ENCODE measurements around the gene LDLRAD3.

The LDLRAD3 gene

DNA sequence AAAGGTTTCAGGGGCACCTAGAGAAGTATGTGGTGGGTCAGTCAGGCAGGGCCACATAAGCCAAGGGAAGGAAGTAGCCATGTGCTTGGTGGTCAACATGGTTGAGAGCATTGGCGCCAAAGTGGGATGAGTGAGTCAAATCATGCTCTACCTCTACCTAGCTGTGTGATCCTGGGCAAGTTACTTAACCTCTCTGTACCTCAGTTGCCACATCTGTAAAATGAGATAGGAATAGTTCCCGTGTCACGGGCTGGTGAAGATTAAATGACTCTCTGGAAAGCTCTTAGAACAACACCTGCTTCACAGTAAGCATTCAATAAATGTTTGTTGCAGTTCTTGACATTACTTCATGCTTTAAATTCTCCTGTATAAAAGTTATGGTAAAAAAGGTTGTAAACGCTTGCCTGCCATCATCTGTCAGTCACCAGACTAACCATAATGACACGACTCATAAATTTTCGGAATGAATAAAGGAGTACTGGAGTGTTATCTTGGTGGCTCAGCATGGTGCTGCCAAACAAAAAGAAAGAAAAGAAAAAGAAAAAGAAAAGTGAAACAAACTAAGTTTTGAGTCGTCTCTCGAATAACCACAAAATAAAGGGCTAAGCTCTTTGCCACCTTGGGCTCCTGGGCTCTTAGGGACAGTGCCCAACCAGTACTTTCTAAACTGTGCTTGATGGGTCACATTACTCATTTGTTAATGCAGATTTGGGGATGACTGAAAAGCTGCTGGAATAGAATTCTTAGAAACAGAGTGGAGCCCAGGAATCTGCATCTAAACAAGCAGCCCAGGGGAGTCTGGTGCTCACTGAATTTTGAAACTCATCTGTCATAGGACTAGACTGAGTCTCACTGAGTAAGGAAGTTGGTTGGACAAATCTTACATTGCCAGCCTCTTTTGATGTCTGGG, 107.6 kb downstream of the LDLRAD3 start:
- DNase-seq = no peak

DNA sequence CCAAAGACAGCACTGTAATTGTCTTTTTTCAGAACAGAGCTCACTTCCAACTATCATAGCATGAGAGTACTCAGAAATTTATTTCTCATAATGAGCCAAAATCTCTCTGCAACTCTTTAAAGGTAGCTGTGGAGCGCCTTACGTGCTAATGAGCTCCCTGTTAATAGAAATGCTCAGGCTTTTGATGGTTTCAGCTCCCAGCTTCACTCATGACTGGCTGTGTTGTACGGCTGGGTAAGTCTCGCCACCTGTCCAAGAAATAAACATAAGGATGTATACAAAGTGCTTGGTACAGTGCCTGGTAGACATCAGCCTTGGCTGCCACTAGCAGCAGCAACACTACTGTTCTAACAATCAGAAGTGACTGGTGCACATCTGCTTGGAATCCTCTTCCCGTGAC, 109.4 kb downstream of the LDLRAD3 start:
- DNase-seq = no peak

DNA sequence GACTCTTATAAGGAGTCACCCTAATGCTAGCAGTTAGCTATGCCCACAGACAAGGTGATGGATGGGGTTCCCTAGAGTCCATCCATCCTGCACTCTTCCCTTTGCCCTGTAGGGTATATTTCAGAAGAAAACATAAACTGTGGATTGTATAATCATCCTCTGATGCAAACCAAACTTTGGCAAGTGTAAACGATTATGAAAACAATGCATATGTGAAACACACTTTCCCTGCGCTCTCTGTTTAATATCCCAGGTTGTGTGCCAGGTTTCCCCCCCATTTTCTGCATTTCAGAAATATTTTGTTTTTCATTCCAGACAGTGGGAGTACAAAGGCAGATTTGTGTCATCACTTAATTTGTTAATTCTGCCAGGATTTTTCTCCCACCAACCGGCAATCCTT, 110.0 kb downstream of the LDLRAD3 start:
- no peak for DNase-seq

DNA sequence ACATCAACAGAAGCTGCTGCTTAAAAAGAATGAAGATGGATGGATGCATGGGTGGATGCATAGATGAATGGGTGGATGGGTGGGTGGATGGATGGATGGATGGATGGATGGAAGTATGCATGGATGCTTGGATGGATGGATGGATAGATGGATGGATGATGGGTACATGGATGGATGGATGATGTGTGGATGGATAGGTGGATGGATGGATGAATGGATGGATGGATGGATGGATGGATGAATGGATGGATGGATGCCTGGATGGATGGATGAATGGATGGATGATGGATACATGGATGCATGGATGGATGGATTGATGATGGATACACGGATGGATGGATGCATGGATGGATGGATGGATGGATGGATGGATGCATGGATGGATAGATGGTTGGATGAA, 110.8 kb downstream of the LDLRAD3 start:
- no peak for DNase-seq

DNA sequence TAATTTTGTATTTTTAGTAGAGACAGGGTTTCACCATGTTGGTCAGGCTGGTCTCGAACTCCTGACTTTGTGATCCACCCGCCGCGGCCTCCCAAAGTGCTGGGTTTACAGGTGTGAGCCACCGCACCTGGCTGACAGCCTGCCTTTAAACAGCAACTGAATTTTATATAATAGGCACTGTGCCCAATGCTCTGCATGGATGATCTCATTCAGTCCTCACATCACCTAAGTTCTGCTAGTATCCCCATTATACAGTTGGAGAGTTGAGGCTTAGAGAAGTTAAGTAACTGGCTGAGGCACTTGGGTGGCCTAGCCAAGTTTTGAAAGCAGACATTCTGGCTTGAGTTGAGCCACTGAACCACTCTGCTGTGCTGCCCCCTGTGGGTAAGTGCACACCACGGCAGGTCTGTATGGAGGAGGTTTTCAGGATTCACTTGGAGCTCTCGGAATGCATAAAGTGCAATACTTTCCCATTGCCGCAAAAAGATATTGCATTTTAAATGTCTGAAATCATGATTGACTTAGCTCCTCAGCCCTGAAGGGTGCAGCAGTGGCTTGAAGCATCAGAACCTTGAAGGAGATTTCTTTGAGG, 112.4 kb downstream of the LDLRAD3 start:
- no peak for DNase-seq

DNA sequence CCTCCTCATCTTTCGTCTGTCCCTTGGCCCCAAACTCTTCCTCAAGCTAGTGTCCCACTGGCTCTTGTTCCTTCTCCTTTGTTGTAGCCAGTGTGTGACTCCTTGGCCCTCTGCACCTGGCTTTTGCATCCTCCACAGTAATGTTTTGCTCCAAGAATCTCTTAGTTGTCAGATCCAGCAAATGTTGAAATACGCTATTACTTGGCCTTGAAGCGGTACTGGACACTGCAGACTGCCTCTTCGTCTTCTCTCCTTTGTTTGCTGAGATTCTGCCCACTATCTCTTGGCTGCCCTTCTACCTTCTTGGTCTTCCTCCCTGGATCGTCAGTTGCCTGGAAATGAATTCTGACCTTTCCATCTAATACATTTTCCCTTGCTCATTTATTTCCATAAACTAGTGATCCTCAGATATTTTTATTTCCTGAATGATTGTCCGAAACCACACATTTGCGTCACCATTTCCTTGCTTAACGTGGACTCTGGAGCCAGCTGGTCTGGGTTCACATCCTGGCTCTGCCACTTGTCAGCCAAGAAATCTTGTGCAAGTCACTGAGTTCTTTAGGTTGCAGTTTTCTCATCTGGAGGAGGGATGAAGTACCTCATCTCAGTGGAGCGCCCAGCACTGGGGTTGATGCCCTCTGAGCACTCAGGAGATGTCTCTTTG, 113.6 kb downstream of the LDLRAD3 start:
- no peak for DNase-seq

DNA sequence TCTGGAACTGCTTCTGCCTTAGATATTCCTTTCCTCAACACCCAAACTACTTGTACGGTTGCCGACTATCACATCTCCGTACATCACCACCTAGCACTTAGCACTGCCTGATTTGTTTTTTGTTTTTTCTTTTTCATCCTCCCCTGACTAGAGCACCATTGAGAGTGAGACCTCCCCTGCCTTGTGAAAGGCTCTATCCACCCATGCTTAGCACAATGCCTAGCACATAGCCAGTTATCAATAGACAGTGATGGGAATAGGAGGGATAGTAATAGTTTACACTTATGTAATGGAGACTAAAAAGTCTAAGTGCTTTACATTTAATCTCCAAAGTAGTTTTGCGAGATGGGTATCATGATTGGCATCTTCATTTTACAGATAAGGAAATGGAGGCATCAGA, 115.8 kb downstream of the LDLRAD3 start:
- no peak for DNase-seq

DNA sequence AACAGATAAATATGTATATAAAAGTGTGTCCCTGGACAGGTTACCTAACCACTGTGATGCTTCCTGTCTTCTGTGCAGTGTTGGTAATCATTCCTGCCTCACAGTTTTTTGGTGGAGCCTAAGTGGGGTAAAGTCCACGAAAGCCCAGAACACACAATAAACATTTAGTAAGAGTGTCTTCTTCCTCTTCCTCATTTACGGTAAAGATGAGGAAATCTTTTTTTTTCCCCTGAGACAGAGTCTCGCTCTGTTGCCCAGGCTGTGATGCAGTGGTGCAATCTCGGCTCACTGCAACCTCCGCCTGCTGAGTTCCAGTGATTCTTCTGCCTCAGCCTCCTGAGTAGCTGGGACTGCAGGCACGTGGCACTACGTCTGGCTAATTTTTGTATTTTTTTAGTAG, 117.1 kb downstream of the LDLRAD3 start:
- no peak for DNase-seq

DNA sequence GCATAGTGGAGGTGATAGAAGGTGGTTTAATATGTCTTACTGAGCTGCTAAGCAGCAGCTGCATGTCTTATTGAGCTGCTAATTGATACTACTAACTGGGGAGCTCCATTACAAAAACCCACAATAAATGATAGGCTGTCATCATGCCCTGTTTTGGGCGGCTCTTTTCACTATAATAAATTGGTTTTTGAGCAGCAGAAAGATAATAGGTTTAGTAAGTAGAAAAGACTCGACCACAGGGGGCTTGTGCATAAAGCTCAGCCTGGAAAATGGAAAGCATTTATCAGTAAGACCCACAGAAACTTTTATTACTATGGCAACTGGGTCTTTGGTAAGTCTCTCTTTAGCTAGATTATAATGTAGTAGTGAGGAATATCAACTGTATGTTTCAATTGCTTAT, 117.6 kb downstream of the LDLRAD3 start:
- no peak for DNase-seq

DNA sequence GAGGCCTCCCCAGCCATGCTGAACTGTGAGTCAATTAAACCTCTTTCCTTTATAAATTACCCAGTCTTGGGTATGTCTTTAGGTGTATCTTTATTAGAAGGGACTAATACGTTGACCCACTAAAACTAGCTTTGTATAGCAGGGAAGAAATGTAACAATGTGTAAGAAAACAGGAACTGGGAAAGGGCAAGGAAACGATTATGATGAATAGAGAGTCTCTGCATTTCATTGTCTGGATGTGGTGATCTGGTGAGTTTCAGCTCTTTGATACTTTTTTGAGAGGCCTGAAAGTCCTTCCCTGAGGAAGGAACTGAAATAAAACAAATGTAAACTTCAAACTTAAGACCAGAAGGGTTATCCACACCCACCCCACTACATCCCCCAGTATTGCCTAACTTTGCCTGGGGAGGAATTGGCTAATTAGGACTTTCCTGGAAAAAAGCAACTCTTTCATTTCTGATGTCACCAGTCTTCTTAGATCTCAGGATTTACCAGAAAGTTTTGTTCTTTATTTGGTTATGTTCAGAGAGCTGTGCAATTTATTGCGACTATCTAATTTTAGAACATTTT, 119.0 kb downstream of the LDLRAD3 start:
- no peak for DNase-seq

DNA sequence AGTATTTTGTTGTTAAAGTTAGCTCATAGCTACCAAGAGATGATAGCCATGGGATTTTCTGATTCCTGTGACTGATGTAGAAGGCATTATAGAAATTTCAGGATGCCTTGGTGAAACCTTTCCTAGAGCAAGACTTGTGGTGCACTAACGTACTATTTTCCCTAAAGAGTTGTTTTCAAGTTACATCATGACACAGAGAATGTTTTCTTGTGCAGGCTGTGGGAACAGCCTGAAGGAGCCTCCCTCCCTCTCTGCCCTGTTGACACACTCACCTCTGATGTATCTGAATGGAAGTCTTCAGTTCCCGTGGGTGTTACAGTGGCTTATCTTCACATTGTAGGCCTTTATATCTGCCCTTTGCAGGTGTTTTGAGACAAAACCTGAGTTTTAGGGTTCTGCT, 121.6 kb downstream of the LDLRAD3 start:
- DNase-seq = no peak

DNA sequence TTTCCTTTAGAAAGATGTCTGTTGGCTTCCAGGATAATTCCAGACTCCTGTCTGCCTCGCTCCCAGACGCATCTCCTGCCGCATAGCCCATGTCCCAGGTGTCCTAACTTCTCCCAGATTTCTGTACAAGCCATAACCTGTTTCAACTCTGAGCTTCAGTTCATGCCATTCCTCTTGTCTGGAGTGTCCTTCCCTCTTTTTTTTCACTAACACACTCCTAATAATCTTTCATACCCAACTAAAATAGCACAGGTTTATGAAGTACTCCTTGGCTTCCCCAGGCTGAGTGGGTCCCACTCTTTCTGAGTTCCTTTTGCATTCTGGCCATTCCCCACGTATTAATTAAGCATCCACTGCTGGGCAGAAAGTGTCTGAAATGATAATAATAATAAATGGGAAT, 123.0 kb downstream of the LDLRAD3 start:
- no peak for DNase-seq

DNA sequence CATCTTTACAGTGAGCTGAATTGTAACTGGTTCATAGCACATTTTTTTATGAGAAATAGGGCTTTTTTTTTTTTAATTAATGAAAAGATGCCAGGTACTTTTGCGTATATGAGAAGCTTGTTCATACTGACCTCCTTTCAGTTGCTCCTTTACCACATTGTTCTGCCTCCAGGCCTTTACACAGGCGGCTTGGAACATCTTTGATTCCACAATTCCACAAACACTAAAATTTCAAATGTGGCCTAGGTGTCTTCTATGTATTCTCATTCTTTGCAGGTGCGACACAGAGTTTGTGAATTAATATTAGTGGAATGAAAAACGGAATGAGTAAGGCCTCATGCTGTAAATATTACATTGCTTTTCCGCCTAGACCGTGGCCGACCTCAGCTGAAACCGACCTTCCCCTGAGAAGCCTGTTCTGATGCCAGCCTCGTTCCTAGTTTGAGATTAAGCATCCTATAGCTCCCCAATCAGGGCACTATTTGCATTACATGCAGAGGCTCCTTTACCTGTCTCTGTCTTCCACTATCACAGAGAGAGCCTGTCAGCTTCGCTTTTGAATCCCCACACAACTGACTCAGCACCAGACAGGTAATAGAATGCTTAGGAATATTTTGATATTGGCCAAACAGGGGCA, 125.8 kb downstream of the LDLRAD3 start:
- DNase-seq = no peak

DNA sequence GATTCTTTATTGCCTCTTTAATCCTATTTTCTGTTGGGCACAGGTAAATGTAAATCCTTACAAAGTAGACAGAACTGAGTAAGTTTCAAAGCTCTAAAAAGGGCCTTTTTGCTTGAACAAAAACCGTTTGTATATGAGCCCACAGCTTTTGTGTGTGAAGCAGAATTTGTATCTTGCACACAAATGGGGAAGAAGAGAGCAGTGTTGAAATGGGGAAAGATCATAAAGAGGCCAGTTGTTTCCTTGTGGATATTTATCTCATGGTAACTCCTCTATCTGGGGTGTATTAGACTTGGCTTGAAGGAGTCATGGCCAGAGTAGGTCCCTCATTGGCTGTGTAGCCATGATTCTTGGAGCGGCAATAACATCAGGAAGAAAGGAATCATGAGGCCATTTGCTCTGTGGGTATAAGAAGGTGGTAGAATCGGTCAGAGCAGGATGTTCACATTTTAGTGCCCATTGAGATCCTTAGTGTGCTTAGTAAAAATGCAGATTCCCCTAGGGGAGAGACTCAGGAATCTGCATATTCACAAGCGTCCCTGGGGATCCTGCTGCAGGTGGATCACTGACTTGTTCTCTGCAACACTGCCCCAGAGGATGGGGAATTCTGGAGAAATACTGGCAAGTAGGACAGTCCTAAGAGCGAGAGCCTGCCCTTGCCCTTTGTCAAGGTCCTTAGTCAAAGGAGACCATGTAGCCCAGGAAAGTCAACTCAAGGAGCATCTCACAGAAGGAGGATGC, 126.5 kb downstream of the LDLRAD3 start:
- no peak for DNase-seq

DNA sequence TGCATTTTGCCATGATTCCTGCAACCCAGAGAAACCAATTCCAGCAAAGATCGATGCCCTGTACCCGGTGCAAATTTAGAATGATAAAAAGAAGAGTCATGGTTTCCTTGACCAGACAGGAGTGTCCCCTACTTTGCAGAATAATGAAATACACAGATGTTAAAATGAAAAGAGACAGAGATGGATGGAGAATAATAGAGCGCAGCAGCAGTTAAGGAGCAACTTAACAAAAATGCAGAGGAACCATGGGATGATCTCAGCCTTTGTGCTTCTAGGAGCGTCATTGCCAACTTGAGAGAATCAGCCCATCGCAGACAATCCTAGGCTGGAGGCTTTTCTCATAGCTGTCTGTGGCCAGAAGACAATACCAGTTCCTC, 127.1 kb downstream of the LDLRAD3 start:
- no peak for DNase-seq

DNA sequence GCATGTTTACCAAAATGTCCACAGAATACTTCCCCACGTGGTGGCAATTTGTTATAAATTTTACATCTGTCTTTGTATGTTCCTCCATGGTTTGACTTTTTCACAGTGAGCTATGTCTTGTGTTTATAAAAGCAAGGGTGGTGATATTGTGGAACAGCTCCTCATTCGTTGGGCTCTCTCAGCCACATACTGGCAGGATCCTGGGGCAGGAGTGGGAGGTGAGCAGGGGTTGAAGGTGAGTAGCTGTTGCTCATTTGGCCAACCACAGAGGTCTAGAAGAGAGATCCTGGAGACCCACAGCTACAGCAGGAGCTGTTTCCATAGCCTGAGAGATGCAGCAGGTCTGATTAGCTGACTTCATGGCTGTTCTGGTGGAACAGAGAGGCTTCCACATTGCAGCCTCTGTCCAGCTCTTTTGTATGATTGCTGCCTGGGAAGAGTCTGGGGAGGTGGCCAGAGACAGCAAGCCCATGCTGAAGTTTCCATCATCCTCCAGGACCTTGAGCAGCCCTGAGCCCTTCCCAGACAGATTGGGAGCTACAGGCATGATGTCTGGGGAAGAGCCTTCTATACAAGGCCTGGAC, 128.1 kb downstream of the LDLRAD3 start:
- DNase-seq = no peak

DNA sequence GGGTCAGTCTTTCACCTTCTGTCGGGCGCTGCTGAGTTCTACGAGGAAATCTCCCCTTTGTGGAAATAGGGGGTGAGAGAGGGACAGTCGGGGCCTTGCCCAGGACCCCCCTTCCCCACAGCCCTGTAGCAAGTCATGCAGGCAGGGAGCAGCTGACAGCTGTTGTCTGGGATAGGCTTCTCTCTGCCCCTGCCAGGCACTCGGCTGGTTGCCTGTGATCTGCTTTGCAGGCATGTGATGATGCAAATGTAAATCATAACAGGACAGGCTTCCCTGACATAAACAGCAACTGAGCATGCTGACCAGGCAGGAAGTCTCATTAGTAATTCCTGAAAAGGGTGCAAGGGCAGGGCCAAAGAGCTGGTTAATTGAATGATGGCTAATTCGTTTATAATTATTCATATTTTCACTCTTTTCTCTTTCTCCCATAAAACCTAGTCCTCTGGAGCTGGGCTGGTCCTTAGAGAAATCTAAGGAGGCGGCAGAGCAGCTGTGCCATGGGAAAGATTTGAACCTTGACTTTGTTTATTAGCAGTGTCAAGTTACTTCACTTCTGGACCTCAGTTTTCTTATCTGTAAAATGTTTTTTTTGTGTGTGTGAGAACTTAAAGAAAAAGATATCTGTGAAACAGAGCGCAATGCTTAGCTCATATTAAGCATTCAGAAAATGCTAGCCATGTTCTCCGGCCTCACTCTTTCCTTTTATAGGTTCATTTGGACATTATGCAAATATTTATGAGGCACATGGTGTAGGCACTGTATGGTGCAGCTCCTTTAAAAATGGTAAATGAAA, 129.7 kb downstream of the LDLRAD3 start:
- DNase-seq = no peak

DNA sequence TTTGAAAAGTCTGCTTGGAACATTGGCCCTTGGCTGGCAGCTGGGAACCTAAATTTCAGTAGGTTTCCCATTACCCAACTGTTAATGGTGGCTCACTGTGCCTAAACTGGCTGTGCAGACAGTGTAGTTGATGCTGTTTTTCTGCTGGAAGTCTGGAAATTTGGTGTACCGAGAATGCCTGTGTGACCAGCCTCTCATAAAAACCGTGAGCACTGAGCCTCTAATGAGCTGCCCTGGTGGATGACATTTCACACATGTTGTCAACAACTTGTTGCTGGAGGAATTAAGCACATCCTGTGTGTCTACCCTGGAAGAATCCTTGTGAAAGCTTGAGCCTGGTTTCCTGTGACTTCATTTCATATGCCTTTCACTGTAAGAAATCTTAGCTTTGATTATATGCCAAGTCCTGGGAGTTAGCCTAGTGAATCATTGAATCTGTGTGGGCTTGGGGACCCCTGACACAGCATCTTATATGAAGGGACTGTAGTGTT, 131.1 kb downstream of the LDLRAD3 start:
- no peak for DNase-seq

DNA sequence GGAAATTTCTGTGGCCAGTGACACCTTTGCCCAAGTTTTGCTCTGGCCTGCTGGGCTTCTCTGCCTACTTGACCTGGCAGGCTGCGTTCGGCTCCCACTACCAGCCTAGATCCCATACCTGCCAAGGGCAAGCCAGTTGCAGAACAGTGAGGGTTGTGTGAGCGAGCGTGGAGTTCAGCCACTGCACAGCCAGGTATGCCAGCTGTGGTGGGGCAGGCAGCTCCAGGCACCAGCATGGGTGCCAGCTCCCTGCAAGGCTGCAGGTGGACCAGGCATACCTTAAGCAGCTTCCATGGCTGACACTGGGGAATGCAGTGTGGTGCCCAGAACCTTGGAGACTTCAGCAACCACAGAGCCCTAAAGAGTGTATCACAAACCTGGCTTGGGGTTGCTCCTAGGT, 133.5 kb downstream of the LDLRAD3 start:
- no peak for DNase-seq

DNA sequence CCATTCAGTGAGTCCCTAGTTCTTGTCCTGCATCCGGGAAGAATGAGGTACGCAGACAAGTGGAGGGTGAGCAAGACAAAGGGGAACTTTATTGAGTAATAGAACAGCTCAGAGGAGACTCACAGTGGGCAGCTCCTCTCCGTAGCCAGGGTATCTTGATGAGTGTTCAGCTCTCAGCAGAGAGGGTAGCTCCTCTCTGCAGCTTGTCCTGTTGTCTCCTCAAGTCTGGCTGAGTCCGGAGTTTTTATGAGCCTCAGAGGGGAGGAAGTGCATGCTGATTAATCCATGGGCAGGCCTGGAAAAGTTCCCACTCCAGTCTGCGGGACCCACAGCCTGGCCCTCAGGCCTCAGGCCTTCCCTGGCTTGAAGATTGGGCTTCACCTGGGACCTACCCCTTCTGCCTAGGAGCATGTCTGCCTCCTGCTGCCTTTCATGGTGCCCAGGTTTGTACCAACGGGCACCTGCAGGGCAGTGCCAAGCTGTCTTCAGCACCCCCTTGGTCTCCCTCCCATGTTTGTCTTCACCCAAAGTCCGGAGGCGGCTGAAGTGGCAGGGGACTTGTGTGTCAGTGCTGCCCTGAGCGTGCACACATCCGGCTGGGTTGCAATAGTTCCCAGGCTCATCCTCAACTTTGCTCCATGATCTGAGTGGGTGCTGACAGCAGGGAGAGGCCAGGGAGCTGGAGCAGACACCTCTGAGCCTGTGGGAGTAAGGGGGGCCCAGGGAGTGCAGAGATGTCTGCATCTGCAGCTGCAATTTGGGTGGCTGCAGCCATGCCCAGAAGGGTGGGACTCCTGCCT, 134.2 kb downstream of the LDLRAD3 start:
- no peak for DNase-seq
